Left lung (tissue), 10 donors: ENCODE data around the gene TEAD1. TPM values are rescaled to one million over a fixed set of nuclear protein-coding genes. Genes with fewer than 3 reads are reported as not detected.

Experiments
- ATAC-seq: fragments of 200-7000 bp; cut with Tn5 transposase; one replicate; pipeline ENCODE4 v1.9.1; 2020; ENCODE audit warnings: moderate library complexity
- DNase-seq, 4 donors: peaks; one replicate each; pipeline ENCODE4 v3.0.0-alpha.2; 2013 to 2020
- H3K27ac ChIP-seq, 2 donors: fragments of 200-600 bp; sonication (generic) in 1 of 2; one replicate each; pipeline versions ENCODE4 v1.5.0 to v1.8.0; 2020 to 2021
- H3K27me3 ChIP-seq, 2 donors: fragments of 200-600 bp; sonication (generic) in 1 of 2; one replicate each; pipeline versions ENCODE4 v1.5.0 to v1.8.0; 2020 to 2021
- H3K36me3 ChIP-seq, 2 donors: fragments of 200-600 bp; sonication (generic) in 1 of 2; one replicate each; pipeline versions ENCODE4 v1.5.0 to v1.8.0; 2020 to 2021
- H3K4me1 ChIP-seq, 2 donors: fragments of 200-600 bp; one replicate each; pipeline ENCODE4 v1.8.0; 2021
- H3K4me3 ChIP-seq, 2 donors: fragments of 200-600 bp; sonication (generic) in 1 of 2; one replicate each; pipeline versions ENCODE4 v1.5.0 to v1.8.0; 2020 to 2021; ENCODE audit warnings: mild to moderate bottlenecking in 1 of 2
- H3K9me3 ChIP-seq, 2 donors: fragments of 200-600 bp; sonication (generic) in 1 of 2; one replicate each; pipeline versions ENCODE4 v1.5.0 to v1.8.0; 2020 to 2021
- intact Hi-C, 2 donors: fragments of 100-400 bp; cut with DNase I; formaldehyde crosslinking; loops; one replicate each; pipeline versions ENCODE4 v1.11.2 to v1.14.2; 2022
- polyA plus RNA-seq, 6 donors: library from polyadenylated mRNA; unstranded; fragments of 120-200 nt; gene quantifications; one replicate each; pipeline ENCODE4 v1.2.1, GENCODE V29; 2013; ENCODE audit not compliant: insufficient read length in 6 of 6
- total RNA-seq, 2 donors: library from RNA; stranded (reverse); fragmentation: NEBNext Ultra II Directional; extraction: Animal tissue kit (Norgen Biotek cat#: 25700); gene quantifications; one replicate each; pipeline ENCODE4 v1.2.1, GENCODE V29; 2021
- TF ChIP-seq, protein P1 (sequence below), 2 donors: fragments of 200-600 bp; sonication (generic) in 1 of 2; IDR thresholded peaks; one replicate each; pipeline versions ENCODE4 v1.5.0 to v1.8.0; 2021; ENCODE audit warnings: antibody characterized with exemption in 2 of 2
- donor health status: DM: no; HTN: yes; CAD: no.
- donor health status: DM: no; HTN: no; CAD: no.

Gene TEAD1
- total and polyA plus RNA-seq, 8 donors = 58.1 to 106 (median 86.9) TPM

GRCh38 chr11:12735262-12735661, 61.0 kb downstream of the TEAD1 start:
- Histone ChIP-seq H3K9me3 (no peaks in the 10 kb centered on the region), H3K27ac (no peak overlapping the region), H3K4me1 (no peaks in the 10 kb centered on the region), H3K4me3 (no peak overlapping the region), H3K27me3 (no peaks in the 10 kb centered on the region), H3K36me3 (no peaks in the 10 kb centered on the region)
- TF ChIP-seq, protein P1, sequence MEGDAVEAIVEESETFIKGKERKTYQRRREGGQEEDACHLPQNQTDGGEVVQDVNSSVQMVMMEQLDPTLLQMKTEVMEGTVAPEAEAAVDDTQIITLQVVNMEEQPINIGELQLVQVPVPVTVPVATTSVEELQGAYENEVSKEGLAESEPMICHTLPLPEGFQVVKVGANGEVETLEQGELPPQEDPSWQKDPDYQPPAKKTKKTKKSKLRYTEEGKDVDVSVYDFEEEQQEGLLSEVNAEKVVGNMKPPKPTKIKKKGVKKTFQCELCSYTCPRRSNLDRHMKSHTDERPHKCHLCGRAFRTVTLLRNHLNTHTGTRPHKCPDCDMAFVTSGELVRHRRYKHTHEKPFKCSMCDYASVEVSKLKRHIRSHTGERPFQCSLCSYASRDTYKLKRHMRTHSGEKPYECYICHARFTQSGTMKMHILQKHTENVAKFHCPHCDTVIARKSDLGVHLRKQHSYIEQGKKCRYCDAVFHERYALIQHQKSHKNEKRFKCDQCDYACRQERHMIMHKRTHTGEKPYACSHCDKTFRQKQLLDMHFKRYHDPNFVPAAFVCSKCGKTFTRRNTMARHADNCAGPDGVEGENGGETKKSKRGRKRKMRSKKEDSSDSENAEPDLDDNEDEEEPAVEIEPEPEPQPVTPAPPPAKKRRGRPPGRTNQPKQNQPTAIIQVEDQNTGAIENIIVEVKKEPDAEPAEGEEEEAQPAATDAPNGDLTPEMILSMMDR (IDR thresholded peaks at IDR 0.05) = no peak
- no peak for DNase-seq
- no peak for ATAC-seq
- intact Hi-C loops = no loop called here

DNA sequence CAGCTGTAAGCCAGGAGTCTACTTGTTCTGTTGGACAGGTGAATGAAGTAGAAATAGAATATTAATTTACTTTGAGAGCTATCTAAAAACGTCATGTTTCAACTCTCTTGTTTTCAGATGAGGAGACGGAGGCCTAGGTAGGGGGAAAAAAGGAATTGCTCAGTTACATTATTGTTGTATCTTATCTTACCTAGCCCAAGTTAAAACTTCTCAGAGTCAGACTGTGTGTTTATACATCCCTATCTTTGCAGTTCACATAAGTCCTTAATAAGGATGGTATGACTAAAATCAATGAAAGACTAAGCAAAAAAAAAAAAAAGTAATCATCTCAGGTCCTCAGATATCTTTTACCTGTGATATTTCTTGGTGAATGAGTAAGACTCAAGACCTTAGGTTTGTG, 62.8 kb downstream of the TEAD1 start:
- TF ChIP-seq, protein P1 (IDR thresholded peaks at IDR 0.05) = no peak
- no peak overlapping the region for H3K27ac ChIP-seq
- H3K4me3 ChIP-seq = no peak overlapping the region
- H3K9me3 ChIP-seq = no peaks in the 10 kb centered on the region
- intact Hi-C loops = no loop called here
- no peaks in the 10 kb centered on the region for H3K27me3 ChIP-seq
- H3K36me3 ChIP-seq = no peaks in the 10 kb centered on the region
- no peaks in the 10 kb centered on the region for H3K4me1 ChIP-seq
- ATAC-seq (no peak), DNase-seq (no peak)

- H3K4me3 ChIP-seq = no peak overlapping the region
- H3K27ac ChIP-seq = no peak overlapping the region
- no peaks in the 10 kb centered on the region for H3K9me3 ChIP-seq
- TF ChIP-seq, protein P1 (IDR thresholded peaks at IDR 0.05) = no peak
- DNase-seq (no peak), ATAC-seq (no peak)
- intact Hi-C loops = no loop called here
- H3K36me3 ChIP-seq = no peaks in the 10 kb centered on the region
- H3K4me1 ChIP-seq = peaks cover 0 to 5% of the 10 kb centered on the region in 2 donors
- no peaks in the 10 kb centered on the region for H3K27me3 ChIP-seq
These were observed 67.5 kb downstream of the TEAD1 start for GRCh38 chr11:12741671-12742216.

GRCh38 chr11:12743834-12744449, 69.7 kb downstream of the TEAD1 start:
- H3K27me3 ChIP-seq = no peaks in the 10 kb centered on the region
- intact Hi-C loops = no loop called here
- ATAC-seq (no peak), DNase-seq (no peak)
- H3K4me3 ChIP-seq = no peak overlapping the region
- TF ChIP-seq, protein P1 (IDR thresholded peaks at IDR 0.05) = no peak
- H3K27ac ChIP-seq = no peak overlapping the region
- H3K9me3 ChIP-seq = no peaks in the 10 kb centered on the region
- no peaks in the 10 kb centered on the region for H3K36me3 ChIP-seq
- peaks cover 0 to 5% of the 10 kb centered on the region in 2 donors for H3K4me1 ChIP-seq

DNA sequence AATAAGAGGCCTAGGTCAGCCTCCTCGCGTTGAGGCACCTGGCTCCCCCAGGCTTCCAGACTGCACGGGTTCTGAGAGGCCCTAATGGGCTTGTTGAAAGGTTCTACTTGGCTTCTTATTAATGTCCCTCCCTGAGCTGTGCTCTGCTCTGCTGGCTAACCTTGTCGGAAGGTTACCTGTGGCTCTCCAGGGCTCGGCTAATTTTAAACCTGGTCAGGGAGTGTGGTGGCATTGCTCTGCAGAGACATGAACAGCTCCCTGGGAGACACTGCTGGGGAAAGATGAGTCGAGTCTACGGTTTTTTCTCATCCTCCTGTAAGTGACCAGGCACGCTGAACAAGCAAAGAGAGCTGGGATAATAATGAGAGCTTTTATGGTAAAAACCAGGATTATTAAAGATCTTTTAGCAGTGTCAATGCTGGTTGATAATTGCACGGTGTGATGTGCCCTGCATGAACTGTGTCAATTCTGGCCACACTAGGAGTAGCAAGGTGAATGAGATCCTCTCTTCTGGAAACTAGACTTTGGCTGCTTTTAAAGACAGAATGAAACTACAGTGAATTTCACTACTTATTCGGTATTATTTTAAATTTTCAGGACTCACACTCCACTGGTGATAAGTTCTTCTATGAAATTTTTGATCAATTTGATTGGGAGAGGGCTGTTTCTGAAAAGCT, 70.7 kb downstream of the TEAD1 start:
- intact Hi-C loops = no loop called here
- Histone ChIP-seq H3K4me3 (no peak overlapping the region), H3K27me3 (no peaks in the 10 kb centered on the region), H3K9me3 (no peaks in the 10 kb centered on the region), H3K27ac (no peak overlapping the region), H3K4me1 (peaks cover 0 to 5% of the 10 kb centered on the region in 2 donors), H3K36me3 (no peaks in the 10 kb centered on the region)
- DNase-seq = no peak
- TF ChIP-seq, protein P1 (IDR thresholded peaks at IDR 0.05) = no peak
- peak; percentile 36 for ATAC-seq
